ENCODE data around the gene CBY3.
"Not testable (repeated sequence)": the region's sequence is repeated elsewhere in the genome, so short reads cannot be mapped to it uniquely, and the experiment has no call there.

The CBY3 gene

GRCh38 chr5:179633501-179634369 is 47.1 kb downstream of the CBY3 start:
- not testable (repeated sequence) for H3K36me3 ChIP-seq (replicated peaks; ENCODE audit: low read depth, low read length); H3K9me3 ChIP-seq (ENCODE audit: insufficient read depth, low read length); H2AFZ ChIP-seq (ENCODE audit: low read depth, low read length); H3K27ac ChIP-seq (ENCODE audit: low read length); H4K20me1 ChIP-seq (ENCODE audit: insufficient read depth, low read length); H3K4me1 ChIP-seq (ENCODE audit: low read length); H3K9ac ChIP-seq (ENCODE audit: low read length); H3K27me3 ChIP-seq (ENCODE audit: low read depth, low read length); H3K79me2 ChIP-seq (ENCODE audit: low read length)
- peak overlapping the region; percentile 65 for H3K4me3 ChIP-seq (ENCODE audit: low read length)
- peak overlapping the region; percentile 56 for H3K4me2 ChIP-seq (ENCODE audit: low read length)
